Kidney tubule cell (primary cell): ENCODE measurements around the gene ZNF385B.
"Not testable (repeated sequence)": the region's sequence is repeated elsewhere in the genome, so short reads cannot be mapped to it uniquely, and the experiment has no call there.

Experiments
- DNase-seq: peaks from one replicate; pipeline ENCODE4 v3.0.0-alpha.2; 2018; ENCODE audit warnings: low spot score

ZNF385B gene

GRCh38 chr2:179629776-179630175 lies 231.6 kb downstream of the ZNF385B start:
- not testable (repeated sequence) for DNase-seq

DNA sequence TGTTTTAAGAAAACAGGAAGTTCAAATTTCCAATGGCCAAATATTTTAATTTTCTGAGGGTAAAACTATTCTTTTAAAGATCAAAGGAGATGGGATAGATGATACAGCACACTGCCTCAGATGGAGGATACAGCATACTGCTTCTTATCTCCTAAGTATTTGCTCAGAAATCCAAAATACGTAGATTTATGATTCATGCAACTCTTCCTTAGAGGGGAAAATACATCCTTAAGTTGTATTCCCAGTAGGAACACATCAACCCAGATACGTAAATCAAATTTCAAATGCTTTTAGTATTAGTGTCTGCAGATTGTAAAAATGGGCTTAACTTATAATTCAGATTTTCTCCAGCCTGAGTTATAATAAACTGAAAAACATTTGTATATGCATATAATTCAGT lies 235.2 kb downstream of the ZNF385B start:
- DNase-seq: no peak

- no peak for DNase-seq
Measured at GRCh38 chr2:179622635-179623300, 238.6 kb downstream of the ZNF385B start.

GRCh38 chr2:179622112-179622511 lies 239.3 kb downstream of the ZNF385B start:
- peak; percentile 70 for DNase-seq

GRCh38 chr2:179619947-179620467 lies 241.4 kb downstream of the ZNF385B start:
- DNase-seq: peak; percentile 26

GRCh38 chr2:179614121-179614520 lies 247.3 kb downstream of the ZNF385B start:
- no peak for DNase-seq

DNA sequence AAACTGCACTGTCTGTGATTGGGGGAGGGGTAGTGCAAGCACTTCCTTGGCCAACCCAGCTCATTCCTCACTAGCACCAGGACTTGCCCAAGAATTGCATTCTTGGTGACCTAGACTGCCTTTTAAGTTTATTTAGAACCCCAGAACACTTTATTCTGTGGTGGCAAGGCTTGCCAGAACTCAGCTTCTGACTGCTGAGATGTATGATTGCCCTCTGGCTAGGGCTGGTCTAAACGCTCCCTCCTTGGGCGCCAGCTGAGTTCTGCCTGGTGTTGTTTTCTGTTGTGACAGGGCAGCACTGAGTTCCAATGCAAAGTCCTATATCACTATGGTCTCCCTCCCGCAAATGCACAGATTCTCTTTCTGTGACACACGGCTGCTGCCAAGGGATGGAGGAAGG lies 247.7 kb downstream of the ZNF385B start:
- DNase-seq: no peak

DNA sequence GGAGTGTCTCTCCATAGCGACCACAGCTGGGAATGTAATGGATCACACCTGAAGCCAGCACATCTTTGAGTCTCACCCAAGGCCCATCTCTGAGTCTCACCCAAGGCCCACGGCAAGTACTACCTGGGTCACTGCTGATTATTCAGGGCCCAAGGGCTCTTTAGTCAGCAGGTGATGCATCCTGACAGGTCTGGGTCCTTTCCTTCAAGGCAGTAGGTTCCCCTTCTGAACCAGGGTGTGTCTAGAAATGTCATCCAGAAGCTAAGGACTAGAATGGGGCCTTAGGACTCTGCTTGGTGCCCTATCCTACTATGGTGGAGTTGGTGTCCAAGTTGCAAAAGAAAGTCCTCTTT lies 248.1 kb downstream of the ZNF385B start:
- DNase-seq: no peak

DNA sequence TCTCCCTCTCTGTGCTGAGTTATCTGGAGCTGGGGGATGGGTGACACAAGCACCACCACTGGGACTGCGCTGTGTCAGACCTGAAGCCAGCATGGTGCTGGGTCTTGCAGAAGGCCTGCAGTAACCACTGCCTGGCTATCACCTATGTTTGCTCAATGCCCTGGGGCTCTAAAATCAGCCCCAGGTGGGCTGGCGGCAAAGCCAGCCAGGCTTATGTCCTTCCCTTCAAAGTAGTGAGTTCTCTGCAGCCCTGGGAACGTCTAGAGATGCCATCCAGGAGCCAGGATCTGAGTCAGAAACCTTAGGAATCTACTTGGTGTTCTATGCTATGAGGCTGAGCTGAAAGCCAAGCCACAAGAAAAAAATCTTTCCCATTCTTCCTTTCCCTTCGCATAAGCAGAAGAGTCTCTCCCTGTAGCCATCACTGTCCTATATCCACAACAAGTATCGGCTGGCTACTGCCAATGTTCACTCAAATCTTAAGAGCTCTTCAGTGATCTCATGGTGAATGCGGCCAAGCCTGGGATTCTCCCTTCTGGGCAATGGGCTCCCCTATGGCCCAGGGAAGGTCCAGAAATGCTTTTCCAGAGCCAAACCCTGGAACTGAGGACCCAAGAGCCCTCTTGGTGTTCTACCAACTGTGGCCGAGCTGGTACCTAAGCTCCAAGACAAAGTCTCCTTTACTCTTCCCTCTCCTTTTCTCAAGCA lies 248.7 kb downstream of the ZNF385B start:
- DNase-seq: no peak

DNA sequence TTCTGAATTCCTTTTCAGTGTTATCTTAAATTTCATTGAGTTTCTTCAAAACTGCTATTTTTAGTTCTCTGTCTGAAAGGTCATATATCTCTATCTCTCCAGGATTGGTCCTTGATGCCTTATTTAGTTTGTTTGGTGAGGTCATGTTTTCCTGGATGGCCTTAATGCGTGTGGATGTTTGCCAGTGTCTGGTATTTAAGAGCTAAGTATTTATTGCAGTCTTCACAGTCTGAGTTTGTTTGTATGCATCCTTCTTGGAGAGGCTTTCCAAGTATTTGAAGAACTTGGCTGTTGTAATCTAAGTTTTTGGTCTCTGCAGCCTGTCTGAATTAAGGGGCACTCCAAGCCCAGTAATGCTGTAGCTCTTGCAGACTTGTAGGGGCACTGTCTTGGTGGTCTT lies 249.3 kb downstream of the ZNF385B start:
- no peak for DNase-seq

DNA sequence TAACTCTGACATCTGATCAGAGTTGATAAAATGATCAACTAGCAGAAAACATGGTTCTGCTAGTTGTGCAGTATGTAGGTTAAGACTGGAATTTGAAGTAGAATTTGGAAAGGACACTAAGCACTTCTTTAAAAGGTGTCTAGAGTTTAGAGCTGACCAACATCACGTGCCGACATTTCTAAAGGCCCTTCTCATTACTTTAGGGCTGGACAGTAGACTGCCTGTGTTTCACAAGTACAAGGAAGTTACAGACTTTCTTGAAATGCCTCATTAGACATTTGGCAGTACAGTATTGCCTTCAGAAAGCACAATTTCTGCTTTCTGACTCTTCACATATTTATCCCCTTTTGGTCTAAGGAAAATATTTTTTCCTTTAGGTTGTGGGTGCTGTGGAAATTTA lies 255.3 kb downstream of the ZNF385B start:
- peak; percentile 52 for DNase-seq

- no peak for DNase-seq
Measured at GRCh38 chr2:179605341-179605740, 256.1 kb downstream of the ZNF385B start.

DNA sequence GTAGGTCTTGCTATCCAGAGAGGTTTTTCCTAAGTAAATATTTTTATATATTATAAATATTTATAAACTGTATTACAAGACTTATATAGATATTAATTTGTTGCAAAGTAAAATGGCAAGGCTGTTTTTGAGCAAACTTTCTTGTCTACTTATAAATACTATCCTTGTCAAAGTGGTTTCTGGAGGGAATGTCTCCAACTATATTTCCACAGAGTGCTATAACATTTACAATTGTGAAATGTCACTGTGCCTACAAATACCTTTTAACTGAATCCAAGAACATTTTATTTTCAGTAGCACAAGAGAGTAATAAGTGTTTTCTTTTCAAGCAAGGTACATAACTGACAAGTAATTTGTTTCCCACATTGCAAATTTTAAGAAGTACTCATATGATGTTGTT lies 256.8 kb downstream of the ZNF385B start:
- DNase-seq: no peak

- no peak for DNase-seq
Measured at GRCh38 chr2:179602452-179602851, 259.0 kb downstream of the ZNF385B start.

DNA sequence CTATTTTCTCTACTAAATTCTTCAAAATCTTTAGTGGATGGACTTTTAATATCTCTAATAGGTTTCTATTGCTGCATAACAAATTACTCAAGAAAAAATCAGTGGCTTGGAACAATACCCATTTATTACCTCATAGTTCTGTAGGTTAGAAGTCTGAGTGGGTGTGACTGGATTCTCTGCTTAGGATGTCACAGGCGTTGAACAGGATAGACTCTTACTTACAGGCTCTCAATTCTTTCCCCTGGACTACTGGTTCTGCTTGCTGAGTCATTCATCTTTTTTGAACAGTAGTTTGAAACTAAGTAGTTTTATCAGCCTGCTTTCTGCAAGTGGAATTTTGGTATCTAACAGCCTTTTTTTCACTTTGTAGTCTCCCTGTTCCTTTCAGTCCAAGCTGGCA lies 265.4 kb downstream of the ZNF385B start:
- peak; percentile 82 for DNase-seq

- DNase-seq: no peak
Measured at GRCh38 chr2:179595284-179595683, 266.1 kb downstream of the ZNF385B start.

DNA sequence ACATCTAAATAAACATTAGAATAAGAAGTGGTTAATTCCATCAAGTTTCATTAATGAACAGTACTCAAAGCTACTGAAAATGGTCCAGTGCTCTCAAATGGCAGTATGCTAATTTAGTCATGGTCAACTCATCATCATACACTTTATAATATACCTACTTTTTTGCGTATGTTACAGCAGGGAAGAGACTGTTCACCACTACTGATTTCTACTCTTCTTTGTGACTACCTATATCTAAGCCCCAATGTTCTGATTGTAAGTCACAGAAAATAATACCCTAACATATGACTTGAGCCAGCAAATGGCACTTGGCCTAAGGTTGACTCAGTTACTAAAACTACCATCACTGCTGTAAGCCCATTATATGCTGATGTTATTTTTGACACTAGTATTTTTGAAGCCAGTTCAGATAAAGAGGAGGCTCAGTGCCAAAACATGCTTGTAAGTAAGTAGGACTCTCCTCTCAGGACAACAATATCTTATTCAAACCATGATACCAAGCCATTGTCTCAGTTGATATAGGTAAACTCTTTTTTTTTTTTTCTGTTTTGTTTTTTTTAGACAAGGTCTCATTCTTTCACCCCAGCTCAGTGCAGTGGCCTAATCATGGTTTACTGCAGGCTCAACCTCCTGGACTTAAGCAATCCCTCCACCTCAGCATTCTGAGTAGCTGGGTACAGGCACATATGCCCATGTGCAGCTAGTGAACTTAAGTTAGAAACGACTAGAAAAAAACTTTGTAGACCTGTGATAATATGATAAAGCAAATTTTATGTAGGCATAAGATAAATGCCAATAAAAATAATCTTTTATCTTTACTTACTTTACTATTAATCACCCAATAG lies 266.9 kb downstream of the ZNF385B start:
- DNase-seq: no peak

DNA sequence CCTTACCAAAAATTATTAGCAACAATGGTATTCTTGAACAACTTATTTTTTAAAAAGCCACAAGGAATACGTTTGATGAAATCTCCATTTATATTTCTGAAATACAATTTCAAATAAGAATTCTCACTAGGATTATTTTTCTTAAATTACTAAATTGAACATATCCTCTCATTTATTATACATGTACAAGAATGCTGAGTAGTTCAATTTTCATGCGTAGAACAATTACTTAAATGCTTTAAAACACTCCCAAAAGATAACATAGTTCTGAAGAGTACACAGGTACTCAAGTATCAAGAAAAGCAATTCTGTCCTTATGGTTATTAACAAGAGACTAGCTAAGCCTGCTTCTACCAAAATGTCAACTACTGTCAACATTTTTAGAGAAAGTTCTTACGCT lies 268.1 kb downstream of the ZNF385B start:
- no peak for DNase-seq

- DNase-seq: no peak
Measured at GRCh38 chr2:179592167-179592936, 269.1 kb downstream of the ZNF385B start.

- DNase-seq: no peak
Measured at GRCh38 chr2:179591690-179592089, 269.7 kb downstream of the ZNF385B start.

GRCh38 chr2:179588486-179589145 lies 272.8 kb downstream of the ZNF385B start:
- DNase-seq: no peak
